Measurements from ENCODE around the gene HS2ST1. TPM values are rescaled to one million over a fixed set of nuclear protein-coding genes. Genes with fewer than 3 reads are reported as not detected.

HS2ST1 gene
- total and polyA plus RNA-seq, 4 donors: 4.1 to 20.3 (median 8.8) TPM

GRCh38 chr1:86915737-86916235 lies 1.4 kb downstream of the HS2ST1 start:
- whole genome bisulfite sequencing, 2 donors: 1% methylated on average over 14 of the region's 14 CpGs
- Histone ChIP-seq H3K36me3 (ENCODE audit: control insufficient read depth in 1 of 2, insufficient read depth in 2 of 2, low read length in 1 of 2) (no peaks in the 10 kb centered on the region), H3K9me3 (ENCODE audit: control insufficient read depth, low read length) (no peaks in the 10 kb centered on the region), H3K4me3 (ENCODE audit: low read length in 2 of 2) (peak overlapping the region; percentile 62 to 73), H3K27ac (ENCODE audit: low read depth in 1 of 2, low read length in 2 of 2) (peak overlapping the region in 1 of 2 donors; percentile 53), H3K27me3 (ENCODE audit: control insufficient read depth in 1 of 2, insufficient read depth in 2 of 2, low read length in 1 of 2) (no peaks in the 10 kb centered on the region), H3K4me1 (ENCODE audit: control insufficient read depth in 1 of 2, insufficient read depth in 2 of 2, low read length in 2 of 2) (peaks cover 1 to 5% of the 10 kb centered on the region in 2 donors)
- no peak for DNase-seq
- ATAC-seq (ENCODE audit: low FRiP score): no peak
- intact Hi-C loops (cut with DNase I): loop anchor here in 1 of 2 donors (10.0 kb wide), 1 partner anchor 211 kb away; the partner anchor contains the start of gene SH3GLB1

- Histone ChIP-seq H3K4me3 (ENCODE audit: low read length in 2 of 2) (no peak overlapping the region), H3K36me3 (ENCODE audit: control insufficient read depth in 1 of 2, insufficient read depth in 2 of 2, low read length in 1 of 2) (no peaks in the 10 kb centered on the region), H3K27ac (ENCODE audit: low read depth in 1 of 2, low read length in 2 of 2) (no peak overlapping the region), H3K4me1 (ENCODE audit: control insufficient read depth in 1 of 2, insufficient read depth in 2 of 2, low read length in 2 of 2) (peaks cover 1 to 5% of the 10 kb centered on the region in 2 donors), H3K9me3 (ENCODE audit: control insufficient read depth, low read length) (no peaks in the 10 kb centered on the region), H3K27me3 (ENCODE audit: control insufficient read depth in 1 of 2, insufficient read depth in 2 of 2, low read length in 1 of 2) (no peaks in the 10 kb centered on the region)
- intact Hi-C loops (cut with DNase I): loop anchor here in 1 of 2 donors (10.0 kb wide), 1 partner anchor 212 kb away; the partner anchor contains the start of gene SH3GLB1
- no peak for DNase-seq
- no peak for ATAC-seq (ENCODE audit: low FRiP score)
- 85 to 95% methylated on average over 1 of the region's 1 CpG for WGBS, 2 donors
Measured at GRCh38 chr1:86916752-86917151, 2.3 kb downstream of the HS2ST1 start.

- Histone ChIP-seq H3K4me1 (ENCODE audit: control insufficient read depth in 1 of 2, insufficient read depth in 2 of 2, low read length in 2 of 2) (no peaks in the 10 kb centered on the region), H3K27me3 (ENCODE audit: control insufficient read depth in 1 of 2, insufficient read depth in 2 of 2, low read length in 1 of 2) (no peaks in the 10 kb centered on the region), H3K9me3 (ENCODE audit: control insufficient read depth, low read length) (no peaks in the 10 kb centered on the region), H3K36me3 (ENCODE audit: control insufficient read depth in 1 of 2, insufficient read depth in 2 of 2, low read length in 1 of 2) (no peaks in the 10 kb centered on the region), H3K4me3 (ENCODE audit: low read length in 2 of 2) (no peak overlapping the region), H3K27ac (ENCODE audit: low read depth in 1 of 2, low read length in 2 of 2) (no peak overlapping the region)
- no peak for DNase-seq
- ATAC-seq (ENCODE audit: low FRiP score): no peak
- WGBS, 2 donors: 99 to 100% methylated on average over 1 of the region's 1 CpG
- intact Hi-C loops (cut with DNase I): no loop called here
Measured at GRCh38 chr1:86922445-86922844, 8.0 kb downstream of the HS2ST1 start.

- intact Hi-C loops (cut with DNase I): no loop called here
- 98% methylated on average over 8 of the region's 8 CpGs for WGBS, 2 donors
- no peak for ATAC-seq (ENCODE audit: low FRiP score)
Measured at GRCh38 chr1:86924324-86924960, 10.0 kb downstream of the HS2ST1 start.

GRCh38 chr1:86925742-86926141 lies 11.3 kb downstream of the HS2ST1 start:
- Histone ChIP-seq H3K27ac (ENCODE audit: low read depth in 1 of 2, low read length in 2 of 2) (no peak overlapping the region), H3K27me3 (ENCODE audit: control insufficient read depth in 1 of 2, insufficient read depth in 2 of 2, low read length in 1 of 2) (no peaks in the 10 kb centered on the region), H3K4me1 (ENCODE audit: control insufficient read depth in 1 of 2, insufficient read depth in 2 of 2, low read length in 2 of 2) (no peaks in the 10 kb centered on the region), H3K9me3 (ENCODE audit: control insufficient read depth, low read length) (no peaks in the 10 kb centered on the region), H3K36me3 (ENCODE audit: control insufficient read depth in 1 of 2, insufficient read depth in 2 of 2, low read length in 1 of 2) (no peaks in the 10 kb centered on the region), H3K4me3 (ENCODE audit: low read length in 2 of 2) (no peak overlapping the region)
- DNase-seq (no peak), ATAC-seq (ENCODE audit: low FRiP score) (no peak)
- intact Hi-C loops (cut with DNase I): no loop called here
- 99 to 100% methylated on average over 1 of the region's 1 CpG for WGBS, 2 donors

More at GRCh38 chr1:86924324-86924960, 10.0 kb downstream of the HS2ST1 start:
- no peak overlapping the region for H3K27ac ChIP-seq (ENCODE audit: low read depth in 1 of 2, low read length in 2 of 2)
- no peaks in the 10 kb centered on the region for H3K9me3 ChIP-seq (ENCODE audit: control insufficient read depth, low read length)
- no peaks in the 10 kb centered on the region for H3K4me1 ChIP-seq (ENCODE audit: control insufficient read depth in 1 of 2, insufficient read depth in 2 of 2, low read length in 2 of 2)
- H3K36me3 ChIP-seq (ENCODE audit: control insufficient read depth in 1 of 2, insufficient read depth in 2 of 2, low read length in 1 of 2): no peaks in the 10 kb centered on the region
- DNase-seq: no peak
- H3K4me3 ChIP-seq (ENCODE audit: low read length in 2 of 2): no peak overlapping the region
- no peaks in the 10 kb centered on the region for H3K27me3 ChIP-seq (ENCODE audit: control insufficient read depth in 1 of 2, insufficient read depth in 2 of 2, low read length in 1 of 2)

GRCh38 chr1:86926883-86927282 lies 12.4 kb downstream of the HS2ST1 start:
- no peak for DNase-seq
- H3K36me3 ChIP-seq (ENCODE audit: control insufficient read depth in 1 of 2, insufficient read depth in 2 of 2, low read length in 1 of 2): no peaks in the 10 kb centered on the region
- WGBS, 2 donors: 94 to 99% methylated on average over 1 of the region's 1 CpG
- no peak overlapping the region for H3K27ac ChIP-seq (ENCODE audit: low read depth in 1 of 2, low read length in 2 of 2)
- intact Hi-C loops (cut with DNase I): no loop called here
- ATAC-seq (ENCODE audit: low FRiP score): no peak
- no peak overlapping the region for H3K4me3 ChIP-seq (ENCODE audit: low read length in 2 of 2)
- H3K27me3 ChIP-seq (ENCODE audit: control insufficient read depth in 1 of 2, insufficient read depth in 2 of 2, low read length in 1 of 2): no peaks in the 10 kb centered on the region
- H3K9me3 ChIP-seq (ENCODE audit: control insufficient read depth, low read length): no peaks in the 10 kb centered on the region
- H3K4me1 ChIP-seq (ENCODE audit: control insufficient read depth in 1 of 2, insufficient read depth in 2 of 2, low read length in 2 of 2): no peaks in the 10 kb centered on the region

GRCh38 chr1:86928819-86929218 lies 14.4 kb downstream of the HS2ST1 start:
- intact Hi-C loops (cut with DNase I): no loop called here
- ATAC-seq (ENCODE audit: low FRiP score): no peak

GRCh38 chr1:86933051-86933450 lies 18.6 kb downstream of the HS2ST1 start:
- ATAC-seq (ENCODE audit: low FRiP score) (no peak), DNase-seq (no peak)
- WGBS, 2 donors: 97% methylated on average over 3 of the region's 3 CpGs
- no peak overlapping the region for H3K27ac ChIP-seq (ENCODE audit: low read depth in 1 of 2, low read length in 2 of 2)
- no peaks in the 10 kb centered on the region for H3K36me3 ChIP-seq (ENCODE audit: control insufficient read depth in 1 of 2, insufficient read depth in 2 of 2, low read length in 1 of 2)
- H3K4me3 ChIP-seq (ENCODE audit: low read length in 2 of 2): no peak overlapping the region
- H3K9me3 ChIP-seq (ENCODE audit: control insufficient read depth, low read length): no peaks in the 10 kb centered on the region
- H3K27me3 ChIP-seq (ENCODE audit: control insufficient read depth in 1 of 2, insufficient read depth in 2 of 2, low read length in 1 of 2): no peaks in the 10 kb centered on the region
- H3K4me1 ChIP-seq (ENCODE audit: control insufficient read depth in 1 of 2, insufficient read depth in 2 of 2, low read length in 2 of 2): no peaks in the 10 kb centered on the region
- intact Hi-C loops (cut with DNase I): no loop called here

More at GRCh38 chr1:86928819-86929218, 14.4 kb downstream of the HS2ST1 start:
- H3K4me1 ChIP-seq (ENCODE audit: control insufficient read depth in 1 of 2, insufficient read depth in 2 of 2, low read length in 2 of 2): no peaks in the 10 kb centered on the region
- H3K36me3 ChIP-seq (ENCODE audit: control insufficient read depth in 1 of 2, insufficient read depth in 2 of 2, low read length in 1 of 2): no peaks in the 10 kb centered on the region
- no peak for DNase-seq
- no peak overlapping the region for H3K4me3 ChIP-seq (ENCODE audit: low read length in 2 of 2)
- H3K27ac ChIP-seq (ENCODE audit: low read depth in 1 of 2, low read length in 2 of 2): no peak overlapping the region
- H3K27me3 ChIP-seq (ENCODE audit: control insufficient read depth in 1 of 2, insufficient read depth in 2 of 2, low read length in 1 of 2): no peaks in the 10 kb centered on the region
- 88 to 92% methylated on average over 1 of the region's 1 CpG for WGBS, 2 donors
- no peaks in the 10 kb centered on the region for H3K9me3 ChIP-seq (ENCODE audit: control insufficient read depth, low read length)

All from aorta (tissue), 5 donors.